GM19099 (cell line): ENCODE results near the gene ARSI.

Experiments
- POLR2A ChIP-seq: IDR thresholded peaks from 3 replicates; pipeline ENCODE4 v1.6.1; 2011; ENCODE audit warnings: low read depth; ENCODE audit not compliant: insufficient read length; ENCODE audit errors: extremely low read depth

Gene ARSI

GRCh38 chr5:150256410-150257064 lies 46.2 kb downstream of the ARSI start:
- no peak for TF ChIP-seq POLR2A

GRCh38 chr5:150255659-150256409 lies 46.9 kb downstream of the ARSI start:
- no peak for TF ChIP-seq POLR2A

GRCh38 chr5:150254774-150255173 lies 47.9 kb downstream of the ARSI start:
- TF ChIP-seq POLR2A: no peak

- TF ChIP-seq POLR2A: no peak
Measured at GRCh38 chr5:150254363-150254762, 48.3 kb downstream of the ARSI start.

- no peak for TF ChIP-seq POLR2A
Measured at GRCh38 chr5:150253416-150254208, 49.1 kb downstream of the ARSI start.

GRCh38 chr5:150252489-150252888 lies 50.2 kb downstream of the ARSI start:
- TF ChIP-seq POLR2A: no peak

- TF ChIP-seq POLR2A: no peak
Measured at GRCh38 chr5:150251504-150251903, 51.2 kb downstream of the ARSI start.

- TF ChIP-seq POLR2A: no peak
Measured at GRCh38 chr5:150249744-150250143, 53.0 kb downstream of the ARSI start.

- TF ChIP-seq POLR2A: no peak
Measured at GRCh38 chr5:150248946-150249345, 53.8 kb downstream of the ARSI start.

GRCh38 chr5:150247726-150248125 lies 55.0 kb downstream of the ARSI start:
- no peak for TF ChIP-seq POLR2A

- TF ChIP-seq POLR2A: no peak
Measured at GRCh38 chr5:150246835-150247234, 55.9 kb downstream of the ARSI start.

GRCh38 chr5:150246429-150246828 lies 56.3 kb downstream of the ARSI start:
- no peak for TF ChIP-seq POLR2A
